GM19099 (cell line): ENCODE data around the gene UBE2I.

Experiments used
- POLR2A ChIP-seq: IDR thresholded peaks from 3 replicates; pipeline ENCODE4 v1.6.1; 2011; ENCODE audit warnings: low read depth; ENCODE audit not compliant: insufficient read length; ENCODE audit errors: extremely low read depth

Gene UBE2I

DNA sequence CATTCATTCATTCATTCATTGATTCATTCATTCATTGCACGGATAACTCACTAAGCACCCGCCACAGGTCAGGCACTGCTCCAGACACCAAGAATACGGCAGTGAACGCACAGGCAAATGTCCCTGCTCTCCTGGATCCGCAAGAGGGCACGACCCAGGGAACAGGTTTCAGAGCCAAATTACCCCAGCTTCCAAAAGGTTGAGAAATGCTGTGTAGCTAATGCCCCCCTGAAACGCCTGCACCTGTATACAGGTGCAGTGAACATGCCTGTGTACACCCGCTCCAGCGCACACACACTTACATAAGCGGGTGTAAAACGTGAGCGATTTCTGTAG is 9.6 kb upstream of the UBE2I start:
- no peak for TF ChIP-seq POLR2A

DNA sequence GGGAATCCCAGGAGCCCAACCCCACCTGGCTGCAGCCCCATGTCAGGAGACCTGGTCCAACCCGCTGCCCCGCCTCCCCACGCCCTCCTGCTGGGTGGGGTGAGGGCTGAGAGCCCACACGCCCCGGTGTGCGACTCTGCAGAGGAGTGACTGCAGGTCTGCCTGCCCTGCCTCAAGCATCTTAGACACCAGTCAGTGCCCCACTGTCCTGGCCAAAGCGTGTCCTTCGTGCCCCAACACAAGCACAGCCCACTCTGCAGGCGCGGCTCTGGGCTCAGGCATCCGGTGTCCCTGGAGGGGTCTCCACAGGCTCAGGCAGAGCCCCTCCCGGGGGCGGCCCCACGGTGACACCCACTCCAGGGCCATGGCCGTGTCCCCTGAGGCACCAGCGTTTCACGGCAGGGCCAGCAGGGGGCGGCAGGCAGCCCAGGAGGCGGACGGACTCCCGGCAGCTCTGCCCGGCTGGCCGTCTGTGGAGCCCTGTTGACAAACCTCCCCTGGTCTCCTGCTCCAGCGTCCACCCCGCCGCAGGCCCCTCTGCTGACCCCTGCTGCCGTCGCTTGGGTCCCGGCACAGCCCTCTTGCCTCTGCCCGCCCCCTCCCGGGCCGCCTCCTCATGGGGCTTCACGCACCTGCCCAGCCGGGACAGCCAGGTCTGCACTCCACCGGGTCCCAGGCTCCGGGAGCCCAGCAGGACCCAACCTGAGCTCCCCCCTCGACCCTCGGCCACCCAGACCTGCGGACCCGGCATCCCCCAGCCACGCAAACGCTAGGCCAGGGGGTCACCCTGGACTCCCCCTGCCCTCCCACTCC is 8.6 kb upstream of the UBE2I start:
- TF ChIP-seq POLR2A, result no peak

DNA sequence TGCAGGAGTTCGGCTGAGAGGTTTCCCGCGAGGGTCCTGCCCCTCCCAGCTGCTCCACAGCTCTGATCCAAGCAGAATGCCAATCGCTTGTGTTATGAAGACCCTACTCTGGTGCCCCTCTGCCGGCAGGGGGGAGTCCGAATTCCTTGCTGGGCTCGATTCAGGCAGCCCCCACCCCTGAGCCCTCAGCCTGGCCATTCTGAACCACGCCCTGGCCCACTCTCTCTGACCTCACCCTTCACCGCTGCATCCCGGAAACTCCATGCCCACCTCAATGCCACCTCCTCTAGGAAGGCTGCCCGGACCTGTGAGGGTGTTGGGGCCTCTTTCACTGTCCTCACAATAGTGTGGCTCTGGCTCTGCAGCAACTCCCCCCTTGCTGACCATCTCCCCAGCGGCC is 7.9 kb upstream of the UBE2I start:
- no peak for TF ChIP-seq POLR2A

DNA sequence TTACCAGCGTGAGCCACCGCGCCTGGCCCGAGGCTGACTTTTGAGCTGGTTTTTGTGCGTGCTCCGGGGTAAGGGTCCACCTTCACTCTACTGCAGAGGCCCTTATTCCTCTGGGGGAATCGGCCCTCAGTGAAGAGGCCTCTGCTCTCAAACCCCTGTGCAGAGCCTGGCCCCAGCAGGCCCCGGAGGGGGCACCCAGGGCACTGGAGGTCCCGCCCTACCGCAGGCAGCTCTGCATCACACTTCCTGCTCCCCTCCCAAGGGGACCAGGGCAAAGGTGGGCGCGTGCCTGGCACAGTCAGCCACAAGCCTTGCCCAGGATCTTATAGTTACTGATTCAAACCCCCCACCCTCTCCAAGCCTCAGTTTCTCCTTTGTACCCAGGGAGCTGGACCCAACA is 3.6 kb upstream of the UBE2I start:
- no peak for TF ChIP-seq POLR2A

DNA sequence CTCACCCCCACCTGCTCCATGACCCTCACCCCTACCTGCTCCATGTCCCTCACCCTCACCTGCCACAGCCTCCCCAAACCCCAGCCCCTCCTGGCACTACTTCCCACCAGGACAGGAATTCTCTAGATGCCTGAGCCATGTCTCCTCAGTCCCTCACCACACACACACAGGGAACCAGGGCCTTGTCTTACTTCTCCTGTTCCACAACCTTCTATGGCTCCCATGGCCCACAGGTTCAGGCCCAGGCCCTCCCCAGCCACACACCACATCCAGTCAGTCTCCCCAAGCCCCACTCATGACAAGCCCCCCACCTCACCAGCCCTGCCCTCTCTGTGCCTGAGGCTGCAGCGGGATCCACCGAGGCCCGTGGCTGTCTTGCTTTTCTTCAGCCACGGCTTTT is 3.1 kb upstream of the UBE2I start:
- TF ChIP-seq POLR2A, result no peak

DNA sequence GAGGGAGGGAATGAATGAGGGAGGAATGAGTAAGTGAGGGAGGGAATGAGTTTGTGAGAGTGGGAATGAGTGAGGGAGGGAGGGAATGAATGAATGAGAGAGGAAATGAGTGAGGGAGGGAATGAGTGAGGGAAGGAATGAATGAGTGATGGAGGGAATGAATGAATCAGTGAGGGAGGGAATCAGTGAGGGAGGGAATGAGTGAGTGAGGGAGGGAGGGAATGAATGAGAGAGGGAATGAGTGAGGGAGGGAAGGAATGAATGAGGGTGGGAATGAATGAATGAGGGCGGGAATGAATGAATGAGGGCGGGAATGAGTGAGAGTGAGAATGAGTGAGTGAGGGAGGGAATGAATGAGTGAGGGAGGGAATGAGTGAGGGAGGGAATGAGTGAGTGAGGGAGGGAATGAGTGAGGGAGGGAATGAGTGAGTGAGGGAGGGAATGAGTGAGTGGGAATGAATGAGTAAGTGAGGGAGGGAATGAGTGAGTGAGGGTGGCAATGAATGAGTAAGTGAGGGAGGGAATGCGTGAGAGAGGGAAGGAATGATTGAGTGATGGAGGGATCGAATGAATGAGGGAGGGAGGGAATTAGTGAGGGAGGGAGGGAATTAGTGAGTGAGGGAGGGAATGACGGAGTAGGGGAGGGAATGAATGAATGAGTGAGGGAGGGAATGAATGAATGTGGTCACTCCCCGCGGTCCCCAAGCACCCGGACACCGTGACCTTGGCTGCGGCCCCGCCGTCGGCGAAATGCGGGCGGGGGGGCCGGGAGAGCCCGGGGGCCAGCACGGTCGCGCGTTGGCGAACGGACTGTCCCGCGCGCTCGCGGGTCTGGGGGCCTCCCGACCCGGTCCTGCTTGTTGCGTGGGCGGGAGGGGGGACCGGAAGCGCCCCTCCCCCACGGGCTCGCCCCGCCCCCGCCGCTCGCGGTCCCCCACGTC is 1.1 kb upstream of the UBE2I start:
- TF ChIP-seq POLR2A, result peak; percentile 66

DNA sequence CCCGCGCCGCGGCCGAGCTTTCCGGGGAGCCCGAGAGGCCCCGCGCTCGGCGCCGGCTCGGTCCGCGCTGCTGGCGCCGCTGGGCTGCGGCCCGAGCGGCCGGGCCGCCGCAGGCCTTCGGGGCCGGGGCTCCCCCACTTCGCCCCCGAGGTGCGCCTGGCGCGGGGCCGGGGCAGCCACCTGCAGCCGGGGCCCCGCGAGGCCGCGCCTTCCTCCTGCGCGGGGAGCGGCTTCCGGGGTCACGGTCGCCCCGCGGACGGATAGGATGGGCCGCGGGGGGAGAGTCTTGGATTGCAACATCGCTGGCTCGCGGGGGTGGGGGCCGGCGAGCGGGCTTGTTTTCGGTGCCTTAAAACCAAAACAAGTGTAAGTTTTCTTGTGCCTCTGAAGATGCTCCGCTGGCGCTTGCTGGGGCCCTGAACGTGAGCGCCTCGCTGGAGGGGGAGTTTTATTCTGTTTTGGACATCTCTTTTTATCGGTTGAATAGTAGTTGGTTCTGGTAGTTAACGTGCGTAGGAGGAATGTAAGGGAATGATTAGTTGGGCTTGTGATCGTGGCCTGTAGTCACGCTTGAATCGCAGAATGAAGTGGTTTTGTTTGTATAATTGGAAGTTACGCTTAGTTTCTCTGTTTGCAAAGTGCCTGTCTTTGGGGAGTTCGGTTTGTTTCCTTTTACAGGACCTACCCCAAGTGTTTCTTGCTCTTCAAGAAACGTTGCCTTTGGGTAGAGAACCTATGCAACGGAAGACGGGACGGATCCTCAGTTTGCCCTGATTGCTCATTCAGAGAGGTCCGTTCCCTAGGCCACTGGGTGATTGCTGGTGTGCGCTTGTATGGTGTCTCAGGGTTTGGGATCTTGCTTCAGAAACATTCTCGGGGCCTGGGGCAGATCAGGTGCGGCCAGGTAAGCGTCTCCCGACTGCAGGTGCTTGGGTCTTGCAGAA is 724 bp downstream of the UBE2I start:
- TF ChIP-seq POLR2A, result no peak

DNA sequence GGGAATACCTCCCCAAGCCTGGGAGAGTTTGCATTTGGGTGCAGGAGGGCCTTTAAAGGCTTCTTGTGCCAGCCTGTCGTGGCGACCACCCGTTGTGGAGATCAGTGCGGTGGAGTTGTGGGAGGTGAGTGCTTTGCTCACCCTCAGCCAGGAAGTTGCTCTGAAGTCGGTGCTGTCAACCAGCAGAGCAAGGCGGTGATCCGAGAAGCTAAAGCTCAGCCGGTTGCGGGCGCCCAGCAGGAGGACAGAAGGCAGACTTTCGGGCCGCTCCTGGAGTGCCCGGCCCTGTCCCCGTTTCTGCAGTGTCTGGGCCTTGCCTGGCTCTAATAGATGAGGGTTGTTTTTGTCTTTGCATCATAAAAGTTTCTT is 1.4 kb downstream of the UBE2I start:
- no peak for TF ChIP-seq POLR2A

DNA sequence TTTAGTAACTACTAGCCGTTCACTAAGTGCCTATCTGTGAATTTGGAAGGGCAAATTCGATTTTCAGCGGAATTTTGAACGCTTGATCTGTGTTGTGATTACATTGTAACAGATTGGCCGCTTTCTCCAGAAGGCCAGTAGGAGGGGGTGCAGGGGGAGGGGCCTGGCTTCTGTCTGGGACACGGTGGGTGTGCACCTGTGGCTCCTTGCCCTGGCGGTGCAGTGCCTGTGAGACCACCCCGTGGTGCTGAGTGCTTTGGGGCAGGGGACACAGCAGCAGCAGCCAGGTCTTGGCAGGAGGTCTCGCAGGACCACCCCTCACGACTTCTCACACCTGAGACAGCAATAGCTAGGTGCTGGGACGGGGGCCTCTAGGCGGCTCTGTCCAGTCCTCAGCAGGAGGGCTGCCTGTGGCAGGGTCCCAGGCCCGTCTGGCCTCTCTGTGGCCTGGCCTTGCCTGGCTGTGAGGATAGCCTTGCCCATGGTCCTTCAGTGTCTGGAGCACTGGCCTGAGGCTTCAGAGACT is 1.8 kb downstream of the UBE2I start:
- TF ChIP-seq POLR2A, result no peak

DNA sequence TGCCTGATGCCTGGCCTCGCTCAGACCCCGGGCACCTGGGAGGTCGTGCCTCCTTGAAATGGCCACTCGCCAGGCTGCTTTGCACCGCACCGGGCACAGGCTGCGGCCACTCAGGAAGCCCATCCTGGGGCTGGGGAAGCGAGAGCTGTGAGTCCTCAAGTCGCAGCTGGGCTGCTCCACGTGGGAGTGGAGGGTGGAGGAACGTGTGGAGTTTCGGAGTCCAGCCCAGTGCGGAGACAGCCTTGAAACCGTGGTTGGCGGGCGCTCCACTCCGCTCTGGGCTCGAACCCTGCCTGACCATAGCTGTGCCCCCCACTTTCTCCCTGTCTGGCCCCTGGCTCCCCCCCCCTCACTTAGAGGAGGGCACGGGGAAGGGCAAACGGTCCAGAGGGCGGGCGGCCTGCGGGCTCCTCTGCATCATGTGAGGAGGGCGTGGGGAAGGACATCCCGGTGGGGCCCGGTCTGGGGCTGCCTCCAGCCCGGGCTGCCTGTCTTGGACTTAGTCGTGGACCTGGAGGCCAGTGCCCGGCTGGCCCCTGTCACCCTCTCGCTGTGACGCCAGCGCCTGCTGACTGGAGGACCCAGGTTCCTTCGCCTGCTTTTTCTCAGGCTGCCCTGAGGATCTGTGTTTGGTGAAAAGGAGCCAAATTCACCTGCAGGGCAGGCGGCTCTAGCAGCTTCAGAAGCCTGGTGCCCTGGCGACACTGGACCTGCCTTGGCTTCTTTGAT is 2.5 kb downstream of the UBE2I start:
- no peak for TF ChIP-seq POLR2A

DNA sequence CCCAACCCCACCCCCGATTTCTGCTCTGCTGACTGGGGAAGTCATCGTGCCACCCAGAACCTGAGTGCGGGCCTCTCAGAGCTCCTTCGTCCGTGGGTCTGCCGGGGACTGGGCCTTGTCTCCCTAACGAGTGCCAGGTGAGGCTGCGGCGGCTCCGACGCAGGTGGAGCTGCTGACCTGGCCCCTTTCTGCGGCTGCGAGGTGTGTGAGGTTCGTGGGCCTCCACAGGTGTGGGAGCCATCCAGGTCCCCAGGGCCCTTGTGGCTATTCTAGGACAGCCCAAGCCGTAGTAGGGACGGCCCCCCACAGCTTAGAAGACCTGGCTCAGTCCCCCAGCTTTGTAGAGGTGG is 3.0 kb downstream of the UBE2I start:
- TF ChIP-seq POLR2A, result no peak

DNA sequence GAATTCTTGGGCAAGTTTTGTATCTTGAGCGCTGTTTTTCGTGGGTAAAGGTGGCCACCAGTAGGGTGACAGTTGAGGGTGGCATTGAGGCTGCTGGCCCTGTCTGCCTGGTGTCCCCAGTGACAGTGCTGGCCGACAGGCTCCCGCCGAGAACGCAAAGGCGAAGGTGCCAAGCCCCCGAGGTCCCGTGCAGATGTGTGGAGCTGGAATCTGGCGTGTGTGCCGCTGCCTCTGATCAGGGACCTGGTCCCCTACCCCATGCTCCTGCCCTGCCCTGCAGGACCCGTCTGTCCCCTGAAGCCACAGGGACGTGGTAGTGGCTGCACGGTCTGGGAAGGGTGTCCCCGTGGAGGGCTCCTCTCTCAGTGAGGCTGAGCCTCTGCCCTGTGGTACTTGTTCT is 3.5 kb downstream of the UBE2I start:
- TF ChIP-seq POLR2A, result no peak

DNA sequence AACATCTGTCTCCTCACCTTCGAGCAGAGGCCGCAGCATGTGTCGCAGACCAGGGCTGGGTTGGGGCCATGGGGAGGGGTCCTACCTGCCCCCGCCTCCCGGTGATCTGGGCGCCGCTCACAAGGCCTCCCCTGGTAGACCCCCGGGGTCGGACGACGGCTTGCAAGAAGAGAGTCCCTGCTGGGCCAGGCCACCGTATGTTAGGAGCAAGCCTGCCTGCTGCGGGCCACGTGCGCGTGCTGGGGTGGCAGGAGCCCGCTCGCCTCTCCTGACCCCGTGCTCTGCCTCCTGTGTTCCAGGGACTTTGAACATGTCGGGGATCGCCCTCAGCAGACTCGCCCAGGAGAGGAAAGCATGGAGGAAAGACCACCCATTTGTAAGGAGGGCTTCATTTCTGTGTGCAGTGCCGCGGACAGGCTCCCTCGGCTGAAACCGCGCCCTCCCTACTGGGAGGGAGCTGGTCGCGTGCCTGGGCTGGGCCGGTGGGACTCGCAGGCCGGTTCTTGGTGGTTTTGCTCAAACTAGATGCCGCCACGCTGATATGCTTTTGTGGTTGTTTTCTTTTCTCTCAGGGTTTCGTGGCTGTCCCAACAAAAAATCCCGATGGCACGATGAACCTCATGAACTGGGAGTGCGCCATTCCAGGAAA is 4.4 kb downstream of the UBE2I start:
- TF ChIP-seq POLR2A, result no peak

DNA sequence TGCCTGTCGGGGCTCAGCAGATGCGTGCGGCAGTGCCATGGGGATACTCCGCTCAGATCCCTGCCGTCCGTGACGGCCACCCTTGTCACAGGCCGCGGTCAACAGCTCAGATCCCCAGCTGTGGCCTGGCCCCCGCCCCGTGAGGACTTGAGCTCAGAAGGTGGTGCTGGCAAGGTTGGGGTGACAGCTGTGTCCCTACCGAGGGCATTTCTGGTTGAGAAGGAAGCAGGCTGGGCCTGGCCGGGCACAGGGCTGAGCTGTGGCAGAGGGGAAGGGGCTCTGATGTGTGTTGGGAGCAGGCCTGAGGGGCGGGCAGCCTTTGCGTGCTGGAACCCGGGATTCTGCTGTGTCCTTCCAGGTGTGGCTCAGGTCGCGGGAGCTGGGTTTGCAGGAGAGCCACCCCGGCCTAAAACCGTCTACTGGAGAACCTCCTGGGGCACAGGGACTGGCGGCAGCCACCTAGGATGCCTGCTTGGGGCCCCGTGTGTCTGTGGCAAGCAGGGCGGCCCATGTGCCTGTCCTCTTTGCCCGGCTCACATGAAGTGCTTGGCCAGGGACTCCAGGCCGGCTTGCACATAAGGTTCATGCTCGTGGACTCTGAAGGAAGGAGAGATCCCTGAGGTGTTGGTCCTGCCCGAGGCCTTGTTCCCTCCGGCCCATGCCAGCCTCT is 5.1 kb downstream of the UBE2I start:
- TF ChIP-seq POLR2A, result no peak
